Right renal cortex interstitium (tissue), 3 donors: Measurements from ENCODE around the gene NDUFA7. TPM values are rescaled to one million over a fixed set of nuclear protein-coding genes. Genes with fewer than 3 reads are reported as not detected.
A peak's percentile ranks its signal among the peaks of the same experiment; 100 is the strongest.
"Not testable (repeated sequence)": the region's sequence is repeated elsewhere in the genome, so short reads cannot be mapped to it uniquely, and the experiment has no call there.

Experiments
- DNase-seq, 3 donors: peaks; one replicate each; pipeline ENCODE4 v3.0.0-alpha.2; 2013; ENCODE audit warnings: low read depth in 3 of 3, low spot score in 2 of 3
- polyA plus RNA-seq, 3 donors: library from polyadenylated mRNA; unstranded; fragments of 120-200 nt; gene quantifications; one replicate each; pipeline ENCODE4 v1.2.1, GENCODE V29; 2013; ENCODE audit not compliant: insufficient read length in 3 of 3

The NDUFA7 gene
- polyA plus RNA-seq, 3 donors = 44.1 to 53.9 (median 50.0) TPM

DNA sequence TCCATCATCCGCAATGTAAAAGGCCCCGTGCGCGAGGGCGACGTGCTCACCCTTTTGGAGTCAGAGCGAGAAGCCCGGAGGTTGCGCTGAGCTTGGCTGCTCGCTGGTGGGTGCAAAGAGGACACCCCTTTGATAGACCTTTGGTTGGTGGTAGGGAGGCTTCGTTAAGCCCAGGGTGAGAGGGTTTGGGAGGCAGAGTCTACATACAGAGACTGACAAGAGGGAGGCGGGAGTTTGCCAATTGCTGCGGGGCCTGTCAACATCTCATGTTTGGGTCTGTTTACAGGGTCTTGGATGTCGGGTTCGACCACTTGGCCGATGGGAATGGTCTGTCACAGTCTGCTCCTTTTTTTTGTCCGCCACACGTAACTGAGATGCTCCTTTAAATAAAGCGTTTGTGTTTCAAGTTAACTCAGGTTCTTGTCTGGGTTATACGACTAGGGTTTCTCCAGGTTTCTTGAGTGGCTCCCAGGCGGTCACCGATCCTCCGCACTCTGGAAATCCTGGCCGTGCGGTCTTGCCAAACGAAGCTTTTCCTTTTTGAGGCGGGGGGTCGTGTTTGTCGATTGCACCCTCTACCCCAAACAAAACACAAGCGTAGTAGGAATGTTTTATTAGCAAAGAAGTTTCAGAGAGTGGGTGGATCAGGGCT lies 937 bp upstream of the NDUFA7 start:
- no peak for DNase-seq

DNA sequence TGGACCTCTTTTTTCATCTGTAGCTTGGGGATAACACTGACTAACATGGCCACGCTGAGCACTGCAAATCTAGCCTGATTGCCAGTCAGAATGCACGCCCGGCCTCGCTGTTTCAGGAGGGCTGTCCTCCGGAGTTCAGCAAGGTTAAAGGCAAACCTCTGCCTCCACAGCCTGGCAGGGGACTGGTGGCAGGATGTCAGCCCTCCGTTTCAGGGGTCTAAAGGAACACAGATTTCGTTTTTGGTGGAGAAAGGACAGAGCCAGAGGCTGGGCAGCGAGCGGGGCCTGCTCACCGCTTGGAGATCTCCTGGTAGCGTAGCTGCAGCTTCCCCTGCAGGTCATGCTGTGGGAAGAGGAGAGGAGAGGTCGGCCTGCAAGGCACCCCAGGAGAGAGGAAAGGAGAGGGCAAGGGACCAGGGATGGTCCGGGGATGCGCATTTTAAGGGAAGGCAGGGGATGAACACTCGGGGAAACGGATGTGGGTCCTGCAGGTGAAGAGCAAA lies 560 bp downstream of the NDUFA7 start:
- DNase-seq = no peak

DNA sequence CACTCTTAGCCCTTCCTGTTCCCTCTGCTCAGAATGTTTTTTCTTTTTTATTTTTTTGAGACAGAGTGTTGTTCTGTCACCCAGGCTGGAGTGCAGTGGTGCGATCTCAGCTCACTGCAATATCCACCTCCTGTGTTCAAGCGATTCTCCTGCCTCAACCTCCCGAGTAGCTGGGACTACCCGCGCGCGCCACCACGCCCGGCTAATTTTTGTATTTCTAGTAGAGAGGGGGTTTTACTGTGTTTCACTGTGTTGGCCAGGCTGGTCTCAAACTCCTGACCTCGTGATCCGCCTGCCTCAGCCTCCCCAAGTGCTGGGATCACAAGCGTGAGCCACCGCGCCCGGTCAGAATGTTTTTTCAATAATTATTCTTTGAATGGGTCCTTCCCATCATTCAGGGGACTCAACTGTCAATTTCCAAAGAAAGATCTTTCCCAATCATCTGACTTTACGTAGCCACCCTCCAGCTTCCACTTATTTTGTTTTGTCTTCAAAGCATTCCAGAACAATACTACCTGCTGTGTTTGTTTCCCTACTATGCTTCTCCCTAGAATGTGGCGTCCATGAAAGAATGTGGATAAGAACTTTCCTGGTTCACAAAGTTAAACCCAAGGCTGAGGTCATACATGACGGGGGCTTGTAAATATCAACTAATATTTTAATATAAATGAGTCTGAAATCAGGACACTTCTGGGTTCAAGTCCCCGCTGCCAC lies 1.2 kb downstream of the NDUFA7 start:
- no peak for DNase-seq

DNA sequence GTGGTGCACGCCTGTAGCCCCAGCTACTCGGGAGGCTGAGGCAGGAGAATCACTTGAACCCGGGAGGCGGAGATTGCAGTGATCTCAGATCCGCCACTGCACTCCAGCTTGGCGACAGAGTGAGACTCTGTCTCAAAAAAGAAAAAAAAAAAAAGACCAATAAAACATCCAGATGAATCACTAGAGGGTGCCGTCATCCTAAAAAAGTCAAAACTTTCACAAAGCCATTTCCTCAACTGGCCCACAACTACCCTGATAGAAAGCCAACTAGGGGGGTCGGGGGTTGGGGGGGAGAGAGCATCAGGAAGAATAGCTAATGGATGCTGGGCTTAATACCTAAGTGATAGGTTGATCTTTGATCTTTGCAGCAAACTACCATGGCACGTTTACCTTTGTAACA lies 2.3 kb downstream of the NDUFA7 start:
- DNase-seq = not testable (repeated sequence)

DNA sequence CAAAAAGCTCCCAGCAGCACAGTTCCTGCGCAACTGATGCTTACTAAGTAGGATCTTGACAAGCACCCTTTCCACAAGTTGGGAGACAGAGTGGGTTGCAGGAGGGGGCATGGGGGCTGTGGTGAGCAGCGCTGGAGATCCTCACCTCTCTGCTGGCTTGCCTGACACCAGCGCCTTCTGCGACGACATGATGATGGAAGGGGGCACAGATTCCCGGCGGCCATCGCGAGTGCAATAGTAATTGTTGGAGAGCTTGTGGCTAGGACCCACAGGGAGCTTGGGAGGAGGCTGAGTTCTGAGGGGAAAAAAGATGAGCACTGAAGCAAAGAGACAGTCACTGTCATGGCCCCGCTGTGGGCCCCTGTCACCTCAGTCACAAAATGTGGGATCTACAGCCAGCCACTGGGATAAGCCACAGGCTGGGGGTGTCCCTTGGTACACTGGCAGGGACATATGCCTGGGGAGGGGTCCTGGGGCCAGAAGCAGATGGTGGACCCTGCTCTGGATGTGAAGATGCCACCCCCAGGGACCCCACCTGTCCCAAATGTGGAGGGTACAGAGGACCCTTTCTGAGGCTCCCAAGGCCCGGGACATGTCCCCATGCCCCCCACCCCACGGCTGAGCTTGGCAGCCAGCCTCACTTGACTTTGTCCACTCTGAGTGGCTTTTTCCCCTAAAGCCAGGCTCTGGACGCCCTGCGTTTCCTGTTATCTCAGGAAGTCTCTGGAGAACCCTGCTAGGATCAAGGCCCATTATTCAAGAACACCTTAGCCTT lies 4.6 kb downstream of the NDUFA7 start:
- DNase-seq = no peak

GRCh38 chr19:8314981-8315640 lies 6.1 kb downstream of the NDUFA7 start:
- DNase-seq = not testable (repeated sequence)

DNA sequence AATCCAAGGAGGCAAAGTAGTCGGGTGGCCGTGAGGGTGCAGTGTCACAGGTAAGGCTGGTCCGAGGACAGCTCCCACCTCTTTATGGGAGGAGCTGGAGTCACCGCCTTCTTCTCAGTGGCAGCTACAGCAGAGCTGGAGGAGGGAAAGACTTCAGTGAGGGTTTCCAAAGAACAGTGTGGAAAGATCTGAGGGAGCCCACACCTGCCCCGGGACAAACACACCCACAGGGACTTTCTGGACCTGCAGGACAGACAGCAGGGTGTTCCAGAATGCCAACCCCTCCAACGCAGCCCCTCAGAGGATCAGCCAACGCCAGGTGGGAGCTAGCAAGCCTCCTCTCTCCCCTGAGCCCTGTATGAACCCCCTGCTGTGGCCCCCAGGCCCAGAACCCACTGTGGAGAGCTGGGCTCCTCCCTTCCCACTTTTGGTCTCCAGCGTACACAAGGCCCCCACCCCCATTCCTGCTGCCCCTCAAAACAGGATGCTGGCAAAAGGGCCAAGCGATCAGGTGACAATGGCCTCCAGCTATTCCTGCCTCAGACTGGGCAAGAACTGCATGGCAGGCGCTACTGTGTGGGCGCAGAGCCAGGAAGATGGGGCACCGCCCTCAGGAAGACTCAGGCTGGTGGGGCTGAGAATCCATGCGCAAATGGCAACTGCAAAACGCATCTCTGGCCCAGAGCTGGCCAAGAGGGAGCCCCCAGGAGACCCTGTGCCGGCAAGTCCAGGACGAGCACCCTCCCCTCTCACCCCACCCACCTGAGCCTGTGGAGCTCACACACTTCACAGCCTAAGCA lies 9.5 kb downstream of the NDUFA7 start:
- DNase-seq = no peak

DNA sequence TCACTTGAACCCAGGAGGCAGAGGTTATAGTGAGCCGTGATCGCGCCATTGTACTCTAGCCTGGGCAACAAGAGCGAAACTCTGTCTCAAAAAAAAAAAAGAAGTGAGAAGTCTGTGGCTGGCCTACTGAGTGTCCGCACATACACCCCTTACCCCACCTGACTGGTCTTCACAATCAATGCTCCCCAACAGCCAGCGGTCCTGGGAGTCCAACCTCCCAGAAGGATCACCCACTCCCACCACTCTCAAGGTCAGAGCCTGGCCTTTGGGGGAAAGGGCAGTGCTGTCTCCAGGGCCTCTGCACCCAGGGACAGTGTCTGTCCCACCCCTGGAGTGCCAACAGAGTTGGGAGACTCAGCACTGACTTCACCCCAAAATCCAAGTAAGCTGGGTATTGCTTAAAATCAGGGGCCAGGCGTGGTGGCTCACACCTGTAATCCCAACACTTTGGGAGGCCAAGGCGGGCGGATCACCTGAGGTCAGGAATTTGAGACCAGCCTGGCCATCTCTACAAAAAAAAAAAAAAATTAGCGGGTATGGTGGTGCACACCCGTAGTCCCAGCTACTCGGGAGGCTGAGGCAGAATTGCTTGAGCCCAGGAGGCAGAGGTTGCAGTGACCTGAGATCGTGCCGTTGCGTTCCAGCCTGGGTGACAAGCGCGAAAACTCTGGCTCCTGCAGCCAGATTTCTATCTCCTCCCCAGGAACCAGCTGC lies 10.7 kb downstream of the NDUFA7 start:
- no peak for DNase-seq

DNA sequence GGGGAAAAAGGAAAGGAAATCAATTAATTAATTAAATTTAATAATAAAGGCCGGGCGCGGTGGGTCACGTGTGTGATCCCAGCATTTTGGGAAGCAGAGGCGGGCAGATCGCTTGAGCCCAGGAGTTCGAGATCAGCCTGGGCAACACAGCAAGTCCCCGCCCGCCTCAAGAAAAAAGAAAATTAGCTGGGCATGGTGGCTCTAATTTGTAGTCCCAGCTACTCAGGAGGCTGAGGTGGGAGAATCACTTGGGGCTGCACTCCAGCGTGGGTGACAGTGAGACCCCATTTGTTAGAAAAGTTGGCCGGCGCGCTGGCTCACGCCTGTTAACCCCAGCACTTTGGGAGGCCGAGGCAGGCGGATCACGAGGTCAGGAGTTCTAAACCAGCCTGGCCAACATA lies 12.3 kb downstream of the NDUFA7 start:
- no peak for DNase-seq

- peak; percentile 83 to 89 (median 85) for DNase-seq
Measured at GRCh38 chr19:8307965-8308866, 13.0 kb downstream of the NDUFA7 start, which contains the start of gene CD320. CD320 (minus strand) TSS chr19:8308358; CDS start chr19:8308290, 68 bp downstream.

DNA sequence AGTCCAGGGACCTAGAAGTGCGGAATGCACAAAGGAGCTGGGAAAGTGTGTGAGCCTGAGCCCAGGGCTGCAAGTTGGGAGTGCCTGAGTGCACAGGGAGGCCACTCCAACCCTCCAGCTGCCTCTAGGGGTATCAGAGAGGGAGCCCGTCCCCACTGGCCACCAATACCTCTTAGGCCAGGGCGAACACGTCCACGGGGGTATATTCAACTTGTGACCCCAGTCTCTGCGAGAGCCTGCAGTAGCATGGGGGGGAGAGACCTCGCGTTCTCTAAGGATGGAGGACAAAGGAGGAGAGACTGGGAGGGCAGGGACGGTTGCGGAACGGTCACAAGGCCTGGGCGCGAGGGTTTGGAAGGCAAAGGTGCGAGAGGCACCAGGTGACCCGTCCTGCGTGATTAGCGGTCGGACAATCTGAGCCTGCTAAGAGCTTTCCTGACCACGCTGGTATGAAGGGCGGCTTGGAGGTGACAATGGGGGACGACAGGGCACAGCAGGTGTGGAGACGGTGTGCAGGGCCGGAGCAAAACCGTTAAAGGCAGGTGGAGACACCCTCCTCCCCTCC lies 13.7 kb downstream of the NDUFA7 start:
- DNase-seq = no peak

DNA sequence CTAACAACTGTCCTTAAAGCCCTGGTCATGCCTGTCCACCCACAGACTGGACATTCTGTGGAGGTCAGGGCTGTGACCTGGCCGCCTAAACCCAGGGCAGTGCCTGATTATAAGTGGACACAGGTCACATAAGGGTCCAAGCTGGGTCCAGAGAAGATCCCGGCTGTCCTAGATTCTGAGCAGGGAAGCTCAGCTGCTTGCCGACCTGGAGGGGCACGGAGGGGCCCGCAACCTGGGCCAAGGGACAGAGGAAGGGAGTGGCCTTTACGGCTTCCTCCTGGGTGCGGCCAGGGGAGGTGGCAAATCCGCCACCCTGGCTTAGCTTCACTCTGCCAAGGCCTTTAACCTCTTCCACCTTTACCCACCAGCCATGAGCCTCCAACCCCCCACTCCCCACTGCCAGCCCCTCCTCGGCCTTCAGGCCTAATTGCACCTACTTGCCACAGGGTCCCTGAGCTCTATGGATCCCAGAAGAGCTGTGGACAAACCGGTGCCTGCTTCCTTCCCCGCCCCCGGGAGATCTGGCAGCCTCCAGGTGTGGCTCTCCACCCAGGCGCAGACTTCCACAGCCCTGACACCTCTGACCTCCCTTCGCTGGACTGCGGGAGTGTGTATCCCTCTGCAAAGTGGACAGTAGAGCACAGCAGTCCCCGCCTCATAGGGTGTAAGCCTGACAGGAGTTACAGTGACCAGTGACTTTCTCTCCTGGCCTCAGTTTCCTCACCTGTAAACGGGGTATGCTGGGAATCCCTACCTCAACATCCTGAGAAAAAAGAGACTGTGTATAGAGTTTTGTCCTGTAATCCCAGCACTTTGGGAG lies 14.7 kb downstream of the NDUFA7 start:
- no peak for DNase-seq

DNA sequence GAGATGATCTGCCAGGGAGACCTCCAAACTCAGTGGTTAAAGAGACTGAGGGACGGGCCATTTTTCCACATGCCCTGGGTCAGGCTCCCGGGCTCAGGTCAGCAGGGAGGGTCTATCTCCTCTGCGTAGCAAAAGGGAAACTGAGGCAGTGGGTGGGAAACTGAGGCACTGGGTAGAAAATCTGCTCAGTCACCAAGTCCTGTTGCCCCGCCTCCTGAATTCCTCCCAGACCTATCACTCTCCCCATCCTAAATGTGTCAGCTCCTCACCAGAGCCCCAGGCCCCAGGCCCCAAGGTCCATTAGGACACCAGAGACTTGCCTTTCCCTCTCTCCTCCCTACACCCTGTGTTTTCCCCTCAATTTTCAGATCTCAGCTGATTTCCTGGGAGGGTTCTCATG lies 15.4 kb downstream of the NDUFA7 start:
- no peak for DNase-seq

DNA sequence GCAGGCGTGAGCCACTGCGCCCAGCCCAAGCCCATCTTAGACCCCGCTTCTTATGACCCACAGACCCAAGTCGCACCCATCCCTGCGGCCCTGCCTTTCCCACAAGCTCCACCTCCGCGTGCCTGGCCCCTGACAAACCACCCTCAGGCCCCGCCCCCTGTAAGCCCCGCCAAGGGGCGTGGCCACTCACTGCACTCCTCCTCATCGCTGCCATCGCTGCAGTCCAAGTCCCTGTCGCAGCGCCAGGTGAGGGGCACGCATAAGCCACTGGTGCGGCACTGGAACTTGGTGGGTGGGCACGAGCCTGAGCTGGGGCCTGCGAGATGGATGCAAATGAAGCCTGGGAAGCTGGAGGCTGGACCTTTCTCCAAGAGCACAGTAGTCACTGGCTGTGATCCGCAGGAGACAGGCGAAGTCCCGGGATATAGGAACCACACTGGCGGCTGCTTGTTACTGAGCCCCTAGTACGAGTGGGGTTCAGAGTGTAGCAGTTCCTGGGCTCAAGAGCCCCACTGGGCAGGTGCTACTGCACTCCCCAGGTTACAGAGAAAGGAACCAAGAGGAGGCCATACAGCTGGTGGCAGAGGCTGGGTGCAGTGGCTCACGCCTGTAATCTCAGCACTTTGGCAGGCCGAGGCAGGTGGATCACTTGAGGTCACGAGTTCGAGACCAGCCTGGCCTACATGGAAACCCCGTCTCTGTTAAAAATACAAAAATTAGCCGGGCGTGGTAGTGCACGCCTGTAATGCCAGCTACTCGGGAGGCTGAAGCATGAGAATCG lies 16.1 kb downstream of the NDUFA7 start:
- DNase-seq = no peak

GRCh38 chr19:8302734-8303133 lies 18.4 kb downstream of the NDUFA7 start:
- no peak for DNase-seq

- DNase-seq = no peak
Measured at GRCh38 chr19:8302357-8302691, 18.9 kb downstream of the NDUFA7 start.

GRCh38 chr19:8291337-8291736 lies 29.8 kb downstream of the NDUFA7 start:
- DNase-seq = not testable (repeated sequence)
